GM08714 (cell line): ENCODE measurements around the gene HNRNPD.
"Not testable (repeated sequence)": the region's sequence is repeated elsewhere in the genome, so short reads cannot be mapped to it uniquely, and the experiment has no call there.

Experiments used
- H3K4me3 ChIP-seq: fragments of 200-500 bp; sonication (Bioruptor generic); 2 replicates; pipeline ENCODE4 v1.5.1; 2014; ENCODE audit warnings: mild to moderate bottlenecking, low read length, inconsistent platforms
- ZNF274 ChIP-seq: IDR thresholded peaks from 2 replicates; pipeline ENCODE4 v1.6.1; 2012; ENCODE audit warnings: mild to moderate bottlenecking, low read depth, low read length

Gene HNRNPD

DNA sequence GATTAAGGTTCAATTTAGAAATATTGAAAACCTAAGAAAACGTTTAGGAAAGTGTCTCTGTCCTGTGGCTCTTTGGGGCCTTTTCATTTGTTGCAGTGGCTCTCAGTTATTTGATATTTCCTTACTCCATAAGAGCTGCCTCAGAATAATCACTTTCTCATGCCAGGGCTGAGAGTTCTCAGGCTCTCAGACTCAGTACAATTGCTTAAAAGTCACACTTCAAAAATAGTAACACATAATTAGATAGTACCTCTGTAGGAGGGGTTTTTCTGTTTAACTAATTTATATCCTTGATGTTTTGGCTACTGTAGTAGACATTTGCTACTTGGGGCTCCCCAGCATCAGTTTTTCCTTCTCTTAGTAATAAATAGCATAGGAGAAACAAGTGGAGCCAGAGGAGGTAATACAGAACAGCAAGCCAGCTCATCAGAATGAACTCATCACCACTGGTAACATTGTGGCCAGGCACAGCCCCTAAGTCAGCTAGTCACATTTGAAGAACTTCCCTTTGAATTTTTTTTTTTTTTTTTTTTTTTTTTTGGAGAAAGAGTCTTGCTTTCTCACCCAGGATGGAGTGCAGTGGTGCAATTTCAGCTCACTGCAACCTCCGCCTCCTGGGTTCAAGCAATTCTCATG, 8.0 kb upstream of the HNRNPD start:
- H3K4me3 ChIP-seq: no peak overlapping the region
- no peak for TF ChIP-seq ZNF274

DNA sequence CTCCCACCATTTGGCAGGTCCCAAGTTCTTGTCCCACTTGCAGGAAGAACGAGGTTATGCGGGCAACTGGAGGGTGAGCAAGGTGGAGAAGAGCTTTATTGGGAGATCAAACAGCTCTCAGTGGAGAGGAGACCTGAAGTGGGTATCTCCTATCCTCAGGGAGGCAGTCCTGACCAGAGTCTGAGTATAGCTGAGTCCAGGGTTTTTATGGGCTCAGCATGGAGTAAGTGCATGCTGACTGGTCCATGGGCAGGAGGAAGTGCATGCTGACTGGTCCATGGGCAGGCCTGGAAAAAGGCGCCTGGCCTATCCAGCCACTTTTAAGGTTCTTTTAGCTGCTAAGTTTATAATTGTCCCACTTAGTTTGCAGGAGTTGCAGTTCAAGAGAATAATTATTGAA, 7.4 kb upstream of the HNRNPD start:
- H3K4me3 ChIP-seq: no peak overlapping the region
- TF ChIP-seq ZNF274: no peak

DNA sequence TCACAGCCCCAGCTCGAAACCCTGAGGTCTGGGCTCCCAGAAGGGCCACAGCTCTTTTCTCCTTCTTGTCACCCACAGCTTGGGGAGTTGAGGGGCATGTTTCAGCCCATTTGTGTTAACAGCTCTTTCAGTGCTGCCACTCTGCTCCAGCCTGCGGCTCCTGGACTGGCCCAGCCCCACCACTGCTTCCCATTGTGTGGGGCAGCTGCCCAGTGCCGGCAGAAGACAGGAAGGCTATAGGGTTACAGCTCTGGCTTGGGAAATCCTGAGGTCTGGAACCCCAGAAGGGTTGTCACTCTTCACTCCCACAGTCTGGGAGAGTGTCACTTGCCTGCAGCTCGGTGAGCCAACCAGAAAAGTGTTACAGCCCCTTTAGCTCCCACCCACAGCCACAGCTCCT, 7.0 kb upstream of the HNRNPD start:
- H3K4me3 ChIP-seq: no peak overlapping the region
- TF ChIP-seq ZNF274: no peak

DNA sequence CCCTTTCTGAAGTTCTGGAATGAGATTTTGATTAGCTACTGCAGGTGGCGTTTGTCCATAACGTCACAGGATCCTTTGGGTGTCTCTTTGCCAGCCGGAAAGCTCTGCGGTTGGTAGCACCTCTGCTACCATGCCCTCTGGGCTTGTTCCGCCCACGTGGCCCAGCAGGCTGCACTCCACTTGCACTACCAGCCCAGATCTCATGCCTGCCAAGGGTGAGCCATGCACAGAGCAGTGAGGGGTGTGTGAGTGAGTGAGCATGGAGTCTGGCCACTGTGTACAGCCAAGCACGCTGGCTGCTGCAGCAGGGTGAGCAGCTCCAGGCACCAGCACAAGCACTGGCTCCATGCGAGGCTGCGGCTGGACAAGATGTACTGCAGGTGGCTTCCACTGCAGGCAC, 6.6 kb upstream of the HNRNPD start:
- H3K4me3 ChIP-seq: no peak overlapping the region
- TF ChIP-seq ZNF274: no peak

DNA sequence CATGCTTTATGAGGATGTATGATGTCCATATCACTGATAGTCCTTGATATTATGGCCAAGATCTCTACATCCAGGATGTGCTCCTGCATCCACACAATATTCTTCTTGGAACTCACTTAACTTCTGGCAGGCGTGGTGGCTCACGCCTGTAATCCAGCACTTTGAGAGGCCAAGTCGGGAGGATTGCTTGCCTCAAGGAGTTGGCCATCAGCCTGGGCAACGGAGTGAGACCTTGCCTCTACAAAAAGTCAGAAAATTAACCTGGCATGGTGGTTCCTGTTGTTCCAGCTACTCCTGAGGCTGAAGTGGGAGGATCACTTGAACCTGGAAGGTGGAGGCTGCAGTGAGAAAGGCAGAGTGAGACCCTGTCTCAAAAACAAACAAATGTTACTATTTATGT, 2.3 kb upstream of the HNRNPD start:
- no peak for TF ChIP-seq ZNF274
- H3K4me3 ChIP-seq: no peak overlapping the region; the same call in 1 of the 2 replicates

DNA sequence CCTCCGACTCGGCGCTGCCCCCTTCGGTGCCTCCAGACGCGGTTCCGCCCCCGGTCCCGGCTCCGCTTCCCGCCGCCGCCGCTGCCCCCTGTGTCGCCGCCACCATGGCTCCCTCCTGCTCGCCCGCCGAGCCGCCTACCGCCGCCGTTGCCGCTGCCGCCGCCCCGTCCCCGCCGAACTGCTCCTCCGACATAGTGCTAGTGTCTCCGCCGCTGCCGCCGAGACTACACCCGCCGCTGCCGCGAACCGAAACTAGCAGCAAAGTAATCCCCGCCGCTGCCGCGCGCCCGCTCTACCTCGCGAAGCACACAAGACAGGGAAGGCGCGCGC, 340 bp downstream of the HNRNPD start:
- peak overlapping the region; percentile 100 for H3K4me3 ChIP-seq
- no peak for TF ChIP-seq ZNF274

DNA sequence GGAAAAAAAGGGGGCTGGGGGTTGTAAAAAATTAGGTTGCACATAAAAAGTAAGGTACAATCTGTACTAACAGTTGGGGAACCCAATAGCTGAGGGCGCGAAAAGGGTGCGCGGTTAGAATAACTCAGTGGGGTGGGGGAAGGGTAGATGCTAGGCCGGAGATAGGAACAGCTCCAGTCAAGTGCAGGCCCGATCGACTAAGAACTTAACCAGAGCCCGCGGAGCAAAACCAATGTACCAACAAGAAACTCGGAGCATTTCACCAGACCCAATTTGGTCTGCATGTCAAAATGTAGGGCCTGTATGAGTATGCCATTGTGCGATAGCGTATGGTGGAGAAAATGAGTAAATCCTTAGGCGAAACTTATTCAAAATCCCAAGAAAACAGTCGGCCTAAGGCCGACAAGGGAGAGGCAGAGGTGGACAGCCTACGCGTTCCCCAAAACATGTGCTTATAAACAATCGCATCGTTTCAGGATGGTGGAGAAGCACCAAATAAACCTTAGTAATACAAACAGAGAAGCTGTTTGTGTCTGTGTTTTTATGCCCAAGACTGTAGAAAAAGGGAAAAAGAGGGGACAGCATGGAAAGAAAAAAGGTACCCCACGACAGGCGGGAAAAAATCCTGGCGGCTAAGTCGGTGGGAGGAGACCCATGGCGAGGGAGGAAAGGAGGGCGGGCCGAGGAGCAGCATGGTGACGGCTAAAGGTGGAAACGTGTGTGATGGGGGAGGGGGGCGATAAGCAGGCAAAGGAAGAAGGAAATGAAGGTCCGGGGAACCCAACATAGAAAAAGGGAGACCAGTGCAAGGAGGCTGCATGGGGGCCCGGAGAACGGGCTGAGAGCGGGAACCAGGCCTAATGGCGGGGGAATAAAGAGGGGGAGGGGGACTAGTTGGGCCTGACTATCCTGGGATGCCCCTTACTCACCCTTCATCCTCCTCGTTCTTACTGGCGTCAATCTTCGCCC, 990 bp downstream of the HNRNPD start:
- TF ChIP-seq ZNF274: no peak
- peak overlapping the region; percentile 100 for H3K4me3 ChIP-seq

DNA sequence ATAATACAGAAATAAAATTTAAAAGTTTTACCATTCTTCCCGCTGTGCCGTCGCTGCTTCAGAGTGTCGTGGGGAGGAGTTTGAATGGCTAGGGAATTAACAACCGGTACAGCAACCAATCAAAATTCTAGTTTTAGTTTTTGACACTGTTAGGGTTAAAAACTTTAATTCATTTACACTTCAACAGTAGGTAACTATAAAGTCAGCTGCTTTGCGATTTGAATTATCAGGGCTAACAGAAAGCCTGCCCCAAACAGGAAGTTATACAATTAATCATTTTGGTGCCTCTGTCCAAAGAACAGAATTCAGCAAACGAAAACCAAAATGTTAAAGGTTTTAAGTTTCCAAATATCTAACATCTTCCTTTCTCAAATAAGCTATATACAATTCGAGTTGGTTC, 2.3 kb downstream of the HNRNPD start:
- peak overlapping the region; percentile 100 for H3K4me3 ChIP-seq
- TF ChIP-seq ZNF274: no peak

DNA sequence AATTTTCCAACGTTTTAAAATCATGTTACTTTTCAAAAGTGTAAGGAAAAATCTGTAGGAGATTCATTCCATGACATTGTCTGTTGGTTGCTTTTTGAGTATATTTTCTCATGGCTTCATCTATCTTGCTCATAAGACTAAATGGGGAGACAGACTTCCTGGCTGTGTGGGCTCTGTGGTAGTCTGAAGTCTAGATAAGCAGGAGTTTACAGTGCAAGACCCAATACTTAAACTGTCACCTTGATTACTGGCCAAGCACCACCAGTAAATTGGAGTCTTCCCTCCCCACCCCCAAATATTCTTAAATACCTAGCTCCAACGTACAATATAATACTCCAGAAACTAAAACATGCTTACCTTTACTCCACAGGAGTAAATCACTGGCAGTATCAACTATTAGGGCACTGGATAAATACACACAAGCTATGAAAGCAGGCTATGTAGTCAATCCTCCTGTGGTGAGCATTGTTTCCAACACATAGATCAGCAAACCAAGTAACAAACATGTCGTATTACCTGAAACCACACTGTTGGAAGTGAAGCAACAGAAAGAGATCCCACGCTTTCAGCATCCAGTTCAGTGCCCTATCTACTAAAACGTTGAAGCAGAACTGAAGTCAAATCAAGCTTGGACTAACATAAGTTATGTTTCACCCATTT, 6.2 kb downstream of the HNRNPD start:
- no peak for TF ChIP-seq ZNF274
- H3K4me3 ChIP-seq: no peak overlapping the region; the same call in 1 of the 2 replicates

DNA sequence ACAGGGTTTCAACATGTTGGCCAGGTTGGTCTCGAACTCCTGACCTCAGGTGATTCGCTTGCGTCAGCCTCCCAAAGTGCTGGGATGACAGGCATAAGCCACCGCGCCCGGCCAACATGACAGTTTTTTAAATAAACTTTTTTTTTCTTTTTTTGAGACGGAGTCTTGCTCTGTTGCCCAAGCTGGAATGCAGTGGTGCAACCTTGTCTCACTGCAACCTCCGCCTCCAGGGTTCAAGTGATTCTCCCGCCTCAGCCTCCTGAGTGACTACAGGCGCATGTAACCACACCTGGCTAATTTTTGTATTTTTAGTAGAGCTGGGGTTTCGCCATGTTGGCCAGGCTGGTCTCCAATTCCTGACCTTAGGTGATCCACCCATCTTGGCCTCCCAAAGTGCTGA, 7.4 kb downstream of the HNRNPD start:
- not testable (repeated sequence) for H3K4me3 ChIP-seq

DNA sequence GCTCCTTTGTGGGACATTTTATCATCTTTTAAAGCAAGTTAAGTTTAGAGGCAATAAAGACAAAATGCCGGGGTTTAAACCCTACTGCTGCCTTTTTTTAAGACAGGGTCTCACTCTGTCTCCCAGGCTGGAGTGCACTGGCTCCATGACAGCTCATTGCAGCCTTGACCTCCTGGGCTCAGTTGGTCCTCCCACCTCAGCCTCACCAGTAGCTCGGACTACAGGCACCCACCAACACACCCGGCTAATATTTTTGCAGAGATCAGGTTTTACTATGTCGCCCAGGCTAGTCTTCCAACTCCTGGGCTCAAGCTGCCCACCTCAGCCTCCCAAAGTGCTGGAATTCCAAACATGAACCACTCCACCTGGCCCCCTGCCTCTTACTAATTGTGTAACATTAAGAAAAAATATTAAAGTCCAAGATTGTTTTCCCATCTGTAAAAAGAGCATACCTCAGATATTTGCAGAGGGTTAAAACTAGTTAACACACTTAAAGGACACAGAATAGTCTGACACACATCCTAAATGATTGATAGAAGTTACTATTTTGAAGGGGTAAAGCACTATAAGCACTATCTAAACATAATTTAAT, 9.8 kb downstream of the HNRNPD start:
- no peak overlapping the region for H3K4me3 ChIP-seq
- TF ChIP-seq ZNF274: no peak

DNA sequence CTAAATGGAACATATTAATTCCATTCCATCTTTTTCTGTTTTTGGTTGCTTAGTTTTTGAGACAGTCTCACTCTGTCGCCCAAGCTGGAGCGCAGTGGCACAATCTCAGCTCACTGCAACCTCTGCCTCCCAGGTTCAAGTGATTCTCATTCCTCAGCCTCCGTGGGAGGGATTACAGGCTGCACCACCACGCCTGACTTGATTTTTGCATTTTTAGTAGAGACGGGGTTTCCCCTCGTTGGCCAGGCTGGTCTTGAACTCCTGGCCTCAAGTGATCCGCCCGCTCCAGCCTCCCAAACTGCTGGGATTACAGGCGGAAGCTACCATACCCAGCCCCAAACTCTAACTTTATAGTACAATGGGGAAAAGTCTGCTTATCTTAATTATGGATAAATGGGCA, 11.2 kb downstream of the HNRNPD start:
- TF ChIP-seq ZNF274: no peak
- no peak overlapping the region for H3K4me3 ChIP-seq

DNA sequence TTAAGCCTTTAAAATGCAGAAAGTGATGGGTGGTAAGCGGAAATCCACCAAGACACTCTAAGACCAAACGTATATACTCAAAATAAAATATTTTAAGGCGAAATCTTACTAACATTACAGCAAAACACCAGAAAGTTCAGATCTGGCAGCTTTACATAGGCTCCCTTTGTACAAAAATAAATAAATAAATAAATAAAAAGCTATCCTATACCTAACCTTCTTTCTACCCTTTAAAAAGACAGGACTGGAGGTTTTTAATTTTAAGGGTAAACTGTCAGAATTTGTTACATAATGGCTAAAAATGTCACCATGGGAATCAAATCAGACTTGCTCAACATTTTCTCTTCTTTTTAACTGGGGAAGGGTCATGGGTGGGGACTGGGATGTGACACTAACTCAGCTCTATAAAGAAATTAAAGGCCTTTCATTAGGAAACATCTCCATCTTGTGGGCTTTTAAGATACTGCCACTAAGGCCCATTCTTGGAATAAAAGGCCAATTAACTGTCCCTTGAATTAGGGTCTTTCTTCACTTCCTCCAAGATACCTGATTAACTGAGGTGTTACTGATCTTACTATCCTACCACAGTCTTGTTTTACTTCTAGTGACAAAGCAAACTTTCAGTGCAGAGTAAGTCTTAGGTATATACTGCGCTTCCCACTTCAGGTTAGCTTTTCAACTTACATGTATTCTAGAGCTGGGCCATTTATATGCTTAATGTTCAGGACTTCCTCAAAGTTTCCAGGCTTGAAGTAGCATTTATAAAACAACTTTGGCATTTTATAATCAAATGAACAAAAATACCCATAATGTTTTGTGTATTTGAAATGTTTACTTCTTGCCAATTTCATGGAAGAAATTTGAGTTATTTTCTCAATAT, 13.3 kb downstream of the HNRNPD start:
- no peak for TF ChIP-seq ZNF274
- no peak overlapping the region for H3K4me3 ChIP-seq

DNA sequence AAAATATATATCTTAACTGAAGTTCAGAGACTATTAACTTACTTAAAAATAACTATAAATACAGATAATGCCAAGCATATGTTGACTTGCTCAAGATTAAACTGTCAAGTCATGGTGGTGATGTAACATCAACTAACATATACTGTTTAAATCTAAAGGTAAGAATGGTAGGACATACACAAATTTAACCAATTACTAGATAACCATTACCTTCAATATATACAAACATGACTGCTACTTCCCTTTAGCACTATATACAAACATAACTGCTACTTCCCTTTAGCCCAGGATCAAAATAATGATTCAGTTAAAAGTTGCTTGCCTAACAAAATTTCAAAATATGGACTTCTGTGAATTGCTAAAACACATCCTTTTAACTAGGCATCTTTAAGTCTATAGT, 14.9 kb downstream of the HNRNPD start:
- H3K4me3 ChIP-seq: no peak overlapping the region
- no peak for TF ChIP-seq ZNF274

DNA sequence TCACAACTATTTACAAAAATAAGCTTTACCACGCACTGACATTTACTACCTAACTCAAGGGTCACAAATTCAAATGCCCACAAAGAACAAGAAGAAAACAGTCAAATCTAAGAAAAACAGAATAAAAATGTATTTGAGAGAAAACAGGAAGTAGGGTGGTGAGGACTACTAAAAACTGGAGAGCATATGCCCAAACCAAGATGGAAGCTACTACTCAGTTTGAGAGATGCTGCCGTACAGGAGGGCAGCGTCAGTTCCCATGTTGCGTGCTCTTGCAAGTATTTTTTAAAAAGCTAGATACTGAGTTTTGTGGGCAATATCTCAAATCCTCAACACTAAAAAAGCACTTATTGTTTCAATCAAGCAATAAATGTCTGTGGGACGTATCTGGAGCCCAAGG, 16.2 kb downstream of the HNRNPD start:
- TF ChIP-seq ZNF274: no peak
- no peak overlapping the region for H3K4me3 ChIP-seq
